PFSK-1 (cell line): ENCODE results near the gene NFIA.

ENCODE experiments used
- FOXP2 ChIP-seq: optimal IDR thresholded peaks from 2 replicates; pipeline ENCODE3; 2011; ENCODE audit warnings: borderline replicate concordance, control low read depth, inconsistent platforms; ENCODE audit not compliant: insufficient read depth; ENCODE audit errors: extremely low read length, extremely low read depth
- POLR2AphosphoS5 ChIP-seq: IDR thresholded peaks from 2 replicates; pipeline ENCODE4 v1.6.1; 2012; ENCODE audit warnings: low read depth, mild to moderate bottlenecking, control low read depth, low read length, moderate library complexity
- REST ChIP-seq, 2 experiments: IDR thresholded peaks; 2 replicates each; pipeline versions ENCODE4 v1.6.1 to v1.8.0; 2011 to 2012; ENCODE audit warnings: low read depth in 2 of 2, low read length in 2 of 2, control low read depth in 1 of 2, inconsistent platforms in 1 of 2, mild to moderate bottlenecking in 1 of 2, moderate library complexity in 1 of 2; ENCODE audit not compliant: insufficient read depth in 1 of 2
- SIN3A ChIP-seq: IDR thresholded peaks from 2 replicates; pipeline ENCODE4 v1.6.1; 2012; ENCODE audit warnings: mild to moderate bottlenecking, low read length, moderate library complexity, borderline replicate concordance; ENCODE audit not compliant: insufficient read depth
- TAF1 ChIP-seq: IDR thresholded peaks from 2 replicates; pipeline ENCODE4 v1.6.1; 2012; ENCODE audit warnings: low read length, control low read depth, borderline replicate concordance; ENCODE audit not compliant: insufficient read depth

Gene NFIA

GRCh38 chr1:61344696-61345095 is 262.3 kb downstream of the NFIA start:
- no peak for TF ChIP-seq FOXP2
- TF ChIP-seq SIN3A = no peak
- no peak for TF ChIP-seq REST (IDR thresholded peaks at IDR 0.05; ENCODE audit: insufficient read depth in 1 of 2, low read depth in 2 of 2, low read length in 2 of 2)
- no peak for TF ChIP-seq TAF1
- TF ChIP-seq POLR2AphosphoS5 = no peak

DNA sequence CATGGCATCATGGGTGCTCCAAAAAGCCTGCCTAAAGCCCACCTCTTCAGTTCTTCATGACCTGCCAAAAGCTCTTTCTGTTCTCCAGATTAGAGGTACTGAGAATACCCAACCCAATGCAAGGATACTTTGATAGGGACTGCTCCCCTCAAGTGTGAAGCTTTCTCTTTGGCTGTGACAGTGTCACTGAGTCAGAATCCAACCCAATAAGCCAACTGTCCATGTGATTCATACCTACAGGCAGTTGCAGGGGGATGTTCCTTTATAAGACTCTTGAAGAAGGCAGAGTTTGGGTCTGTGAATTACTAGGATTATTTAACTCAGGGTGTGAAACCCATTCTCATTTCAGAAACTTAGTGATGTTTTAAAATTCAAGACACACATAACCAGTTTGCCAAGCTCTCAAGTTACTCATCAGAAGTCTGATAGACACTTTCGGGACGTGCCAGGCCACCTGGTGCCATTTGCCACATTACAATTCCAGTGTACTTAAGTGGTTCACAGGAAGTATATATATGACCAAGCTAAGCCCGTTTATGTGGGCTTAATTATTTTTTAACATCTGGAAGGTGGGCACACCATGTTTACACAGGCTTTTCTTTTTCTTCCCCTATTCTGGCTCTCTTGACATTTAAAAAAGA is 265.8 kb downstream of the NFIA start:
- TF ChIP-seq TAF1 = no peak
- no peak for TF ChIP-seq FOXP2
- TF ChIP-seq POLR2AphosphoS5 = no peak
- TF ChIP-seq SIN3A = no peak
- TF ChIP-seq REST (IDR thresholded peaks at IDR 0.05; ENCODE audit: insufficient read depth in 1 of 2, low read depth in 2 of 2, low read length in 2 of 2) = no peak

DNA sequence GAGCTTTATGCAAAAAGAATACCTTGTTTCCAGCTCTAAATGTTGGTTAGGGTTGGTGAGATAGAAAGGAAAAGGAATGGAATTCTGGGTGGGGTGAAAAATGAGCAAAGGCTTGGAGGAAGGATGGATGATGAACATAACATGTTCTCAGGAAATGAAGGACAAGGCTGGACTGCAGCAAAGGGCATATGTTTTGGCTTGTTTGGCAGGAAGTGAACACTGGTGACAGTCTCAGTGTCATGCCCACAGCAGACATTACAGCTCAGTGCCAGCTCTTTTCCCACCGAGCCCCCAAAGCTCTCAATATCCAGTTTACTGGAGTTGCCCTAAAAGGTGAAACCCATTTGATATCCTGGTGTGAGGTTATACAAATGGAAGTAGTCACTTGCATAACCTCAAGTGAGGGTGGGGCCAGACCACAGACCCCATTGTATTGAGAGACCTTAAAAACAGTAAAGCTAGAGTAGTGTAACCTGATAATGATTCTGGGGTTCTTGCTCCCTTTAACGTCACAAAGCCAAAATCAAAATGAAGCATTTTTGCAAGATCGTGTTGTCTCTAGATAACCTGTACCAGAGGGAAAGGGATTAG is 270.6 kb downstream of the NFIA start:
- no peak for TF ChIP-seq POLR2AphosphoS5
- no peak for TF ChIP-seq SIN3A
- TF ChIP-seq TAF1 = no peak
- TF ChIP-seq FOXP2 = no peak
- no peak for TF ChIP-seq REST (IDR thresholded peaks at IDR 0.05; ENCODE audit: insufficient read depth in 1 of 2, low read depth in 2 of 2, low read length in 2 of 2)

- TF ChIP-seq FOXP2 = no peak
- TF ChIP-seq TAF1 = no peak
- no peak for TF ChIP-seq SIN3A
- TF ChIP-seq POLR2AphosphoS5 = no peak
- no peak for TF ChIP-seq REST (IDR thresholded peaks at IDR 0.05; ENCODE audit: insufficient read depth in 1 of 2, low read depth in 2 of 2, low read length in 2 of 2)
Measured at GRCh38 chr1:61353797-61354406, 271.5 kb downstream of the NFIA start.
